Ammon's horn (tissue), 1 donor: Measurements from ENCODE around the gene ADAP1.
"Not testable (repeated sequence)": the region's sequence is repeated elsewhere in the genome, so short reads cannot be mapped to it uniquely, and the experiment has no call there.

ENCODE experiments used
- DNase-seq: peaks from one replicate; pipeline ENCODE4 v3.0.0-alpha.2; 2016; ENCODE audit warnings: low spot score

ADAP1 gene

DNA sequence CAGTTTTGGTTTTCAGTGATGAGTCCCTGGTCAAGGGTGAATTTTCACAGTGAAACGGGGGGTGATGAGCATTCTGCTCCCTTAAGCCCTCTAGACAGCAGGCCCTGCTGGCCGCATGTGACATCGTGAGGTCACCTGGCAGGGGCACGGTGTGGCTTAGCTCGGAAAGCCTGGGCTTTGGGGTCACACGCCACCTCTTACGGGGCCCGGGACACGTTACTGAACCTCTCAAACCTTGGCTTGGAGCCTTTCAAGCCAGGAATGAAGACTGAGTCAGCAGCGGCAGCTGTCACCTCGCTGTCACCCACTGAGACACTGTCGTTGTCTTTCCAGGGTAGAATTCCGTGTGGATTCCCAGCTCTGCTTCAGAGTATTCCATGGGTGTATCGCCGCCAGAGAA is 74.0 kb downstream of the ADAP1 start:
- DNase-seq, result no peak

DNA sequence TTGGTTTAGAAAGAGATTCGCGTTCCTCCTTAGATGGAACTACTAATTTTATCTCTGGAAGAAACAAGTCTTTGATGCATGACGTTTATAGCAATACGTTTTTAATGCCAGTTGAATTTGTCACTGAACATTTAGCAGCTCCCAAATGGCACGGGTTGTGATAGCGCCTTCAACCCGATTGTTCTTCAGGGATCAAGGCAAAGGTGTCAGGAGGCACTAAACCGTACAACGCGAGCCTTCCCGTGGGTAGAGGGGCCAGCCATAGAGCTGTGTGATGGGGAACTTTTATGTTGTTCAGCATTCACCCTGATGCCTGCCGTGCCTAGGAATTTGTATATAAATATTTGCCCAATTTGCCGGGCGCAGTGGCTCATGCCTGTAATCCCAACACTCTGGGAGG is 74.8 kb downstream of the ADAP1 start:
- DNase-seq, result no peak

DNA sequence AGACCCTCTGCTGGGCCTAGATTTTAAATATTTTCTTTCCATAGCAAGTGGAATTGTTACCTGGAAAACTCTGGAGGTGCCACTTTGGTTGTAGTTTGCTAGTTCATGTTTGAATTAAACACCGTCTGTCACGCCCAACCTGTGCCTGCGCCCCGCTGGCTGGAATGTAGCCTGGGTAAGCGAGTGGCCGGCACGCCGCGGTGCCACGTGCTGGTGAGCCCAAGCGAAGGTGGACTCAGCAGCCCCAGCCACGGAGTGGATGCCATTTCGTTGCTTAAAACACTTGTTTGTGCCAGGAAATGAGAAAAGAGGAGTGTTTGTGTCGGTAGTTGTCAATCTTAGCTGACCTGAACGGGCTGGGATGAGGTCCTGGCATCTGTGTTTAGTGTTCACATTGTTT is 75.4 kb downstream of the ADAP1 start:
- DNase-seq, result no peak

DNA sequence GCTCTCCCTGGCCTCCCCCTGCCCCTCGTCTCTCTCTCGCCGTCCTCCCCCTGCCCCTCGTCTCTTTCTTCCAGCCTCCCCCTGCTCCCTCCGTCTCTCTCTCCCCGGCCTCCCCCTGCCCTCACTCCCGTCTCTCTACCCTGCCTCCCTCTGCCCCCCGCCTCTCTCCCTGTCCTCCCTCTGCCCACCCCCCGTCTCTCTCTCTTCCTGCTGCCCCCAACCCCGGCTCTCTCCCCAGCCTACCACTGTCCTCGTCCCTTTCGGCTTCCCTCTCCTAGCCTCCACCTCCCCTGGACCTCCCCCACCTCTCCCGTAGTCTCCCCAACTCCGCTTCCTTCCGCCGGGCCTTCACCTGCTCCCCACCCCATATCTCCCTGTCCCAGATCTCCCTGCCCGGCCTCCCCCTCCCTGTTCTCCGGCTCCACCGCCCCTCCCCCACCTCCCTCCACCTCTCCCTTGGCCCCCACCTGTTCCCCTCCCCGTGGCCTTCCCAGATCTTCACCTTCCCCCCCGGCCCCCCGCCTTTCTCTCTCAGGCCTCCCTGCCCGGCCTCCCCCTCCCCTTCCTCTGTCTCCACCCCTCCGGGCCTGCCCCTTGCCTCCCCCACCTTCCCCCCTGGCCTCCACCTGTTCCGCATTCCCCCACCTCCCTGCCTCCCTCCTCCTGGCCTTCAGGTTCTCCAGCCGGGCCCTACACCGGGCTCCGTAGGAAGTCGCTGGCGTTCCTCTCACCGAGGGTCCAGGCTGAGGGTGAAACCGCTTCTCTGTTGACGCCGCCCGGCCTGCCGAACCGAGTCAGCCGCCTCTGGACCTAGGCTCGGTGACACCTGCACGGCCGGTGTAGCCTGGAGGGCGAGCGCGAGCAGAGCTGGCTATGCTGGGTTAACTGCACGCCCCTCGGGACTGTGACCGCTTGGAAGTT is 76.9 kb downstream of the ADAP1 start:
- DNase-seq, result no peak

DNA sequence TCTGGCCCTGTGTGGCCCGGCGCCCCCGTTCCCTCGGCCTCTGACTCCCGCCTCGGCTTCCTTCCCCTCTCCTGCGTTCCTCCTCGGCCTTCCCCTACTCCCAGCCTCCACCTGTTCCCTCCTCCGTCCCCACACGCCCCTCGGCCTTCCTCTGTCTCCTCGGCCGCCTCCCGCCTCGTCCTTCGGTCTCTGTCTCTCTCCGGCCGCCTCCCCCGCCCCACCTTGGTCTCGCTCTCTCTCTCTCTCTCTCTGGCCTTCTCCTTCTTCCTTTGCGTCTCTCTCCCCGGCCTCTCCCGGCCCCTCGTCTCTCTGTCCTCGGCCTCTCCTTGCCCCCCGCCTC is 77.5 kb downstream of the ADAP1 start:
- no peak for DNase-seq

DNA sequence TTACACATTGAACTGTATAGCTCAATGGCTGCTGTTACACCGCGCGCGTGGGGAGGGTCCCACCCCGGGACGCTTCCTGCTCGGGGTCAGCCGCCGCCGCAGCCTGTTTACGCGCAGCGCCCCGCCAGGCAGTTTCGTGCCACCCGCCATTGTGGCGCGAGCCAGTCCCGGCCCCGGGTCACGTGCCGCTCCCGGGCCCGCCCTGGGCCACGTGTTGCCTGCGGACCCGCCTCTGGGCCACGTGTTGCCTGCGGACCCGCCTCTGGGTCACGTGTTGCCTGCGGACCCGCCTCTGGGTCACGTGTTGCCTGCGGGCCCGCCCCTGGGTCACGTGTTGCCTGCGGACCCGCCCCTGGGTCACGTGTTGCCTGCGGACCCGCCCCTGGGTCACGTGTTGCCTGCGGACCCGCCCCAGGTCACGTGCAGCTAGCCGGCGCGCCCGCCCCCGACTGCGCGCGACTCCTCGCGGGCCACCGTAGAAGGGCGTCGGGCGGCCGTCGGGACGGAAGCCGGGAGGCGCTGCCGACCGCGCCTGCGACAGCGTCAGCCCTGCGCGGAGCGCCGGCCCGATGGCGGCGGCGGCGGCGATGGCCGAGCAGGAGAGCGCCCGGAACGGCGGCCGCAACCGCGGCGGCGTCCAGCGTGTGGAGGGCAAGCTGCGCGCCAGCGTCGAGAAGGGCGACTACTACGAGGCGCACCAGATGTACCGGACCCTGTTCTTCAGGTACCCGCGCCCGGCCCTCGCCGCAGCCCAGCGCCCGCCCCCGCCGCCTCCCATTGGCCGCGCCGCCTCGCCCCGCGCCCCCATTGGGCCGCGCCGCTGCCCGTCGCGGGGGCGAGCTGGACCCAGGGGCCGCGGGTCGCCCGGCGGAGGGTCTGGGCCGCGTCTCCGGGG is 78.2 kb downstream of the ADAP1 start, which contains the start of gene GET4:
Gene GET4 (plus strand): TSS at position 478 of the 895 bp plus-strand sequence. CDS start 92 bp downstream, at position 570.
- peak; percentile 96 for DNase-seq

DNA sequence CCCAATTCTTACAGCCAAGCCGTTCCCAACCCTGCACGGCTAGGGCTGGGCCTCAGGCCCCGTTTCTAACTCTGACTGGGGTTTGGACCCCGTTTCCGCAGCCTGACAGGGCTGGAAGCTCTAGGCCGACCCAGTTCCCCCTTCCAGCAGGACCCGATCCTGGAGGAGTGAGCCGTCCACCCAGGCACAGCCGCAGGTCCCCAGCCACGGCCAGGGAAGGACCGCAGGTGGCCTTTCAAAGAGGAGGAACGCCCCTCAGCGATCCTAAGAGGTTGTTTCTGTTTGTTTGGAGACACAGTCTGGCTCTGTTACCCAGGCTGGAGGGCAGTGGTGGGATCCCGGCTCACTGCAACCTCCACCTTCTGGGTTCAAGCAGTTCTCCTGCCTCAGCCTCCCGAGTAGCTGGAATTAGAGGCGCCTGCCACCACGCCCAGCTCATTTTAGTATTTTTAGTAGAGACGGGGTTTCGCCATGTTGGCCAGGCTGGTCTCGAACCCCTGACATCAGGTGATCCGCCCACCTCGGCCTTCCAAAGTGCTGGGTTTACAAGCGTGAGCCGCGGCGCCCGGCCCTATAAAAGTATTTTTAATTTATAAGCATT is 78.9 kb downstream of the ADAP1 start:
- no peak for DNase-seq

DNA sequence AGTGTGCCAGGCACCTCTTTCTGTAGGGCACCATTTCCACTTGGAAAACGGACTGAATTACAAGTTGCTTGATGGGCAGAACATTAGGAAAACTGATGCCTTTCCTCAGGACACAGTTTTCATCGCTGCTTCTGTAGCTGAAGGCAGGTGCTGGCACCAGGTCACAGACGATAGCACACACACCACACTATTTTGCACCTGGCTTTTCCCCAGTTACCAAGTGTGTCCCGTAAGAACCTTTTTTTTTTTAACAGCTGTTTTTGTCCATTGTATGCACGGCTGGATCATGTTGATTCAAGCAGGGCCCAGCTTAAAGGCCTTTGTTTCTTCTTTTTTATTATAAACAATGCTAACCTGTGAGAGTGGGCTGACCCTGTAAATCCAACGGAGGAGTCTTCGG is 79.4 kb downstream of the ADAP1 start:
- no peak for DNase-seq

DNA sequence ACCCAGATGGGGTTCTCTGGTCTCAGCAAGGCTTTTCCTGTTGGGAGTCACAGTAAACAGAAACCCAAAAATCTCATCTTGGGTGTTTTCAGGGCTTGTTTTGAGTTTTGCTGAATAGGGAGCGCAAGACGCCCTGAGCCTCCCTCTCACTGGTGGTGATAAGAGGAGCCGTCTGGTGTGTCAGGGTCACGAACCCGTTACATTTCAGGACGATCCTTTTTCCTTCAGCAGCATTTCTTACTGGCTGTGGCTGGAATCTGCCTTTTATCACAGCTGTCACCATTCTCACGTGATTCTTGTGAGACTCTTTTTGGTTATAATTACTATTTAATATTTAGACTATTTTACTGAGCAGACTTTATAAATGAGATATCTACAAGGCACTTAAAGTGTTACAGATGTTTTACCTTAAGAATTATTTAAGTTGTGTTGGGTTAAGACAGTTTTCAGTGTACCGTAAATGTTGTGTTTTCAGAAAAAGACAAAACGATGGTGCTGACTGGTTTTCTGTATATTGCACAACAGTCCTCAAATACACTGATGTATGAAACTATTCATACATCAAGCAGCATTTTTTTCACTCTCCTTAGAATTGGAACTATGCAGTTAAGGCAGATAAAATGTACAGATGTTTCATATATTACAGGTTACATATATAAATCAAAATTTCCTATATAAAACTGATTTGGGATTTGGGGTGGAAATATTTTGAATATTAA is 80.3 kb downstream of the ADAP1 start:
- no peak for DNase-seq

DNA sequence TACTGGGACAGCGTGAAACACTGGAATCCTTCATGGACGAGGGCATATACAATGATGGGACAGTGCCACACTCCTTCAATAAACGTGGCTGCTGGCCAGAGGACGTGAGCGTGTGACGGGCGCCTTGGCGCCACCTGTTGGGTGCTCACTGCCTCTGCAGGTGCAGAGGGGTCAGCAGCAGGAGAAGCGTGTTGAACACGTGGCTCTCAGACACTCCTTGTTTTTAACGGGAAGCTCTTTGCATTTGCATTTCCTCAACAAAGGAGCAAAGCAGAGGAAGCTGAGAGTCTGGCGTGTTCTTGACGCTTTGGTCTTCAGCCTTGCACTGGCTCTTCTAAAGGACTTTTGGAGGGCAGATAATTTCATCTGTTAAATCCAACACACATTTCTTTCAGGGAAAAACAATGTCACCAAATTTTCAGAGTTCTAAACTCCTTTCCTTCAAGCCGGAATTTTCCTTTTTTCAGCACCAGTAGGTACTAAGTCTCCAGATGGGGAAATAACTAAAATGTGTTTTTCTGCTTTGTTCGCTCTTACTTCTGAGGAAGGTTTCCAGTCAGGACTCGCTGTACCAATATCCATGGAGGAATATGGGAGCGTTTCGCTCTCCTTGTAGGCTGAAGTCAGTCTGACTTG is 81.0 kb downstream of the ADAP1 start:
- DNase-seq, result peak; percentile 92

DNA sequence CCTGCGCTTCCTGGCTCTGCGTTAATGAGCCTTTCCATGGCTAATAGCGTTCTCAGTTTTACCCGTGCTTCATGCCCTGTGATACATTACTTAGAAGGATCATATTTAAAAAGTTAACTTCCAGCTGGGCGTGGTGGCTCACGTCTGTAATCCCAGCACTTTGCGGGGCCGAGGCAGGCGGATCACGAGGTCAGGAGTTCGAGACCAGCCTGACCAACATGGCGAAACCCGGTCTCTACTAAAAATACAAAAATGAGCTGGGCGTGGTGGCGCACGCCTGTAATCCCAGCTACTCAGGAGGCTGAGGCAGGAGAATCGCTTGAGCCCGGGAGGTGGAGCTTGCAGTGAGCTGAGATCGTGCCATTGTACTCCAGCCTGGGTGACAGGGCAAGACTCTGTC is 81.8 kb downstream of the ADAP1 start:
- DNase-seq, result not testable (repeated sequence)

DNA sequence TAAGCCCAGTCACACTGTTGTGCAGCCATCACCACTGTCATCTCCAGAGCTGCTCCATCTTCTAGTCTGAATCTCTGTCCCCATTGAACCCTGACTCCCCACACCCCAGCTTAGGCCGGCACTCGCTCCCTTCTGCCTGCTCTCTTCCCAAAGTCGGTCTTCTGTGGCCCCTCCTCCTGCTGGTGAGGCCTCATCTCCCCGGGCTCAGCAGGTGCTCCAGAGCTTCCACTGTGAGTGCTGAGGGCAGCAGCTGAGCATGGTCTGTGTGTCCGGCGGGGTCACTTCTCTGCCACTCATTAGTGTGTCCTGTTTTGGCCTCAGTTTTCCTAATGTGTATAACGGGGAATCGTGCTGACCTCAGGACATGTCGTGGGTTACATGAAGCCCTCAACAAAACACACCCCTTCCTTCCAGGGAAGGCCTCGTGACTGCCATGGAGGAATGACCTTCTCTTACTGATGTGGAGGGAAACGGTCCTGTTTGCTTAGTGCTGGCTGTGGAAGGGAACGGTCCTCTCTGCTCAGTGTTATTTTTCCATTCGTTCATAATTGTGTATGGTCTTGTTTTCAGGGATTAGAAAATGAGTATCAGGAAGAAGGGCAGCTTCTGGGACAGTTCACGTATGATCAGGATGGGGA is 82.5 kb downstream of the ADAP1 start:
- no peak for DNase-seq

DNA sequence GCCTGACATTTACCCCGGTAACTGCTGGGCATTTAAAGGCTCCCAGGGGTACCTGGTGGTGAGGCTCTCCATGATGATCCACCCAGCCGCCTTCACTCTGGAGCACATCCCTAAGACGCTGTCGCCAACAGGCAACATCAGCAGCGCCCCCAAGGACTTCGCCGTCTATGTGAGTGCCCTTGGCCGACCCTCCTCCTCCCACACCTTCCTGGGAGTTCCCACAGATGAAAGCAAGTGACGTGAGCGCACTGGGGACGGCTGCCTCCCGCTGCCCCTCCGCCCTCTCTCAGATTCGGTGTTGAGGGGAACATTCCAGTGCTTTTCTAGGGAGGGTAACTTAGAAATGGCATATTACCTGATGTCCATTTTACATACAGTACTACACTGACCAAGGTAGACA is 85.1 kb downstream of the ADAP1 start:
- no peak for DNase-seq

DNA sequence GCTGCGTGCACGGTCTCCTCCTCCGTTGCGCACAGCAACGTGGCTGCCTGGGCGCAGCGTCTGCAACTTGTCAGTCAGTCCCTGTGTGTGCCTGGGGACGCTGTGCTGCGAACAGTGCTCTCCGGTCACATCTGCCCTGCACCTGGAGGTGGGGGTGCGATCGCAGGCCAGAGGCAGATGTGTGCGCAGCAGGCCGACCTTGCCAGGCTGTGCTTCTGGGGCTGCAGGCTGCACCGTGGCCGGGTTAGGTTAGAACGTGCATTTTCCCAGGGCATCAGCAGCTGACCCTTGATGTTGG is 86.3 kb downstream of the ADAP1 start:
- peak; percentile 36 for DNase-seq

DNA sequence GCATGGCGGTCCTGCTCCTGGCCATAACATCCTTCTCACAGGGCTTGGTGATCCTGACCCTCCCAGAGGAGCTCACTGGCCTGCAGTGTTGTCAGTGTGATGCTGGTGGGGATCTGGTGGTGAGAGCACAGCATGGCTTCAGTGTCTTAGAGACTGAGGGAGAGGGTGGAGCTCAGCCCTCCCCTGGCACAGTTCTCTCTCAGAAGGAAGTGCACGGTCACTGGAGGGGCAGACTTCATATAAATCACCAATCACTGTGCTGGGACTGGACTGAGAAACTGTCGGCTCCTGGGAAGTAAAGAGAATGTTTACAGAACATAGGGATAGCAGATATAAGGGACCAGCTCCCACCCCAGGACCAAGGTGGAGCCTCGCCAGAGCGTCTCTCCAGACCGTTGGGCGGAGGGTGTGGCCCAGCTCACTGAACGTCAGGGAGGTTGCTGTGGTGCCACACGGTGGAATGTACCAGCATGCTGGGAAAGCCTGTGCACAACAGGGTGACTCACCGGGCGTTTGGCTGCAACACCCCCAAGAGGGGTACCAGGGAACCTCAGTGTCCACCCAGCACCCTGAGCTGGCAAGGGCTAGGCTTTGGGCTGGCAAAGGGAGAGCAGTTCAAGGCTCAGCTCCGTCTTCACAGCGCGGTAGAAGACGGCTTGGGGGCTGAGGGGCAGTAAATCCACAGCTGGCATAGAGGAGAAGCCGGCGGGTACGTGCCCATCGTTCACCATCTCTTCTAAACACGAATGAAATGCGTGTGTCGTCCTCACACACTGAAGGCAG is 86.9 kb downstream of the ADAP1 start:
- peak; percentile 52 for DNase-seq

DNA sequence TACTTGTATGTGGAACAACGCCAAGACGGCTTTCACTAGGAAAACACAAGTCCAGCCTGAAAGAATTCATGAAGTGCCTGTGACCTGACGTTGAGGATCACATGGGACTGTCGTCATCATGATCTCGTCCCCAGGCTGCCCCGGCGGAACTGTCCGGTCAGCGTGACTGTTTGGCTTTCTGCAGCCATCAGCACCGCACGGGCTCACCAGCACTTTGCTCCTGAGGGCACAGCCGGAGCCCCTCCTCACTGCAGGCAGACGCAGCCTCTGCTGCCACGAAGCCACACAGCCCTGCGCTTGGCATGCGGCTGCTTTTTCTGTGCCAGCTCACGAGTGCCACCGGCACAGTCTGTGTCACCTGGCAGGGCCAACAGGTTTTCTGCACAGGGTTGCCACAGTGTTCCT is 87.5 kb downstream of the ADAP1 start:
- peak; percentile 68 for DNase-seq

DNA sequence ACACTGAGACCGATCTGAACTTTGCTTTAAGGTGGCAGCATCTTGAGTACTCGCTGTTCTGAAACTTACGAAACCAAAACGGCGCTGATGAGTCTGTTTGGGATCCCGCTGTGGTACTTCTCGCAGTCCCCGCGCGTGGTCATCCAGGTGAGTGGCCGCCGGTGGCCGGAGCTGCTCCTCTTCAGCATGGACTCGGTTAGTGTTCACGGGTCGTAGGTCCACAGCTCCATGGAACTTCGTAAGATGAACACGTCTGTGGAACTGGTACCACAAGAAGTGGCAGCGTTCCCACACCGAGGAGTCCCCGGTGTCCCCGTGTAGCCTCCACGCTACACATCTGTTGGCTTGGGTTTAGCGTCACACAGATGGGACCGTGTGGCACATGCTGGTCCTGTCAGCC is 88.6 kb downstream of the ADAP1 start:
- DNase-seq, result no peak

DNA sequence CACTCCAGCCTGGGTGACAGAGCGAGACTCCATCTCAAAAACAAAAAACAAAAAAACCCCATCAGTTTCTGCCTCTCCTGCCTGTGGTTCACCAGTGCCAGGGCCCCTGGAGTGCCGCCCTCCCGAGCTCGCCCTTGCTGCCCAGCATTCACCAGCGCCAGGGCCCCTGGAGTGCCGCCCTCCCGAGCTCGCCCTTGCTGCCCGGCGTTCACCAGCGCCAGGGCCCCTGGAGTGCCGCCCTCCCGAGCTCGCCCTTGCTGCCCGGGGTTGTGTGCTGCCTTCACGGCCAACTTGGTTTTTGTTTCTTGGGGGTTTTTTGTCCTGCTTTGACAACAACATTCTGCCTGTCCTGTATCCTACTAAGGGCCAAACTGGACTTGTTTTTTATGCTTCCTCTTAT is 91.4 kb downstream of the ADAP1 start:
- no peak for DNase-seq

DNA sequence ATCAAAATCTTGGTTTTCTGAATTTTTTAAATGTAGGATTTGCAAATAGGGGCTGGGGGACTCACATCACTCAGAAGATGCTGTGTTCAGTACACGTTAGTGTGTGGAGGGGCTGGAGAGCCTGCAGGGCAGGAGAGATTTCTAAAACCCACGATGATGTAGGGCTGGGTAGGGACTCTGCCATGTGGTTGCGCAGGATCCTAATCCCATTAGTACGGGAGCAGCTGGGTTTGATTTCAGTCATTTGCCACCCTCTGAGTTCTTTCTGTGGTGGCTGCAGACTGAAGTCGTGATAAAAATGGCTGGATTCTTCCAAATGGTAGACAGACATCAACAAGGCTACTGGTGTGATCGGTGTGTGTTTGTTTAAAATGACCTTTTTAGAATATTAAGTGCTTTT is 92.3 kb downstream of the ADAP1 start:
- DNase-seq, result peak; percentile 37

DNA sequence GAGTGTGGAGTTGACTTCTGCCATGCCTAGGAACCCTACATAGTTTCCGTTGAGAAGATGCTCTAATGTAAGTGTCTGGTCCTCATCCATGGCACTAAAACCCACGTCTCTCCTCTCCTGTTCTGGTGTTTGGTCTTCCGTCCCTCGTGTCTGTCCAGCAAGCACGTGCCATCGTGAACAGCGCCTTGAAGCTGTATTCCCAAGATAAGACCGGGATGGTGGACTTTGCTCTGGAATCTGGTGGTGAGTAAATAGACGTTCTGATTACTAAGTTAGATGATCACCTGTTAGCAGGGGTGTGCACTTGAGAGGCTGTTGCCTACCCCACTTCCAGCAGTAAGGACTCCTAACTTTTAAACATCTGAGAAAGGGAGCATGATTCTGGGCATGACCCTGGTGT is 93.3 kb downstream of the ADAP1 start:
- no peak for DNase-seq
